ENCODE results near the gene ATP1A1. TPM values are rescaled to one million over a fixed set of nuclear protein-coding genes. Genes with fewer than 3 reads are reported as not detected.

Gene ATP1A1
- total RNA-seq, 1 experiment from 2014 or later = 378 TPM

- no peaks in the 10 kb centered on the region for H3K9me3 Mint-ChIP-seq (ENCODE audit: unreplicated experiment)
- H3K4me3 Mint-ChIP-seq (ENCODE audit: unreplicated experiment) = no peak overlapping the region
- no peak for DNase-seq (ENCODE audit: unreplicated experiment)
- intact Hi-C loops (cut with micrococcal nuclease) = no loop called here
- ChIA-PET POLR2A (interaction anchor here (0.6 to 3.1 kb wide), 8 partner anchors 9 to 1203 kb away, joined by 3 to 13 read pairs (median 4); no protein-coding TSS in a partner anchor), CTCF (interaction anchor here (0.6 to 3.4 kb wide), 9 partner anchors 11 to 268 kb away, joined by 3 to 18 read pairs (median 3); no protein-coding TSS in a partner anchor)
- H3K36me3 Mint-ChIP-seq (ENCODE audit: insufficient read depth, unreplicated experiment) = peaks cover 83% of the 10 kb centered on the region
- H3K4me1 Mint-ChIP-seq (ENCODE audit: insufficient read depth, unreplicated experiment) = peaks cover 24% of the 10 kb centered on the region
- BruUV-seq (replicated peaks) = no TSS peak
- peak overlapping the region; percentile 1 for H3K27ac Mint-ChIP-seq (ENCODE audit: low read depth, unreplicated experiment)
- TF ChIP-seq CTCF (IDR thresholded peaks at IDR 0.05; ENCODE audit: unreplicated experiment) = no peak
- no peaks in the 10 kb centered on the region for H3K27me3 Mint-ChIP-seq (ENCODE audit: insufficient read depth, unreplicated experiment)
Measured at GRCh38 chr1:116407033-116407432, 34.0 kb downstream of the ATP1A1 start.

- Mint-ChIP-seq H3K9me3 (ENCODE audit: unreplicated experiment) (no peaks in the 10 kb centered on the region), H3K4me3 (ENCODE audit: unreplicated experiment) (no peak overlapping the region), H3K27me3 (ENCODE audit: insufficient read depth, unreplicated experiment) (no peaks in the 10 kb centered on the region), H3K27ac (ENCODE audit: low read depth, unreplicated experiment) (no peak overlapping the region), H3K4me1 (ENCODE audit: insufficient read depth, unreplicated experiment) (peaks cover 22% of the 10 kb centered on the region), H3K36me3 (ENCODE audit: insufficient read depth, unreplicated experiment) (peaks cover 72% of the 10 kb centered on the region)
- ChIA-PET CTCF (interaction anchor here (1.1 kb wide), 1 partner anchor 92 kb away, joined by 3 read pairs; no protein-coding TSS in a partner anchor), POLR2A (interaction anchor here (0.6 to 3.1 kb wide), 3 partner anchors 10 to 233 kb away, joined by 3 to 13 read pairs (median 4); no protein-coding TSS in a partner anchor)
- intact Hi-C loops (cut with micrococcal nuclease) = no loop called here
- BruUV-seq (replicated peaks) = no TSS peak
- TF ChIP-seq CTCF (IDR thresholded peaks at IDR 0.05; ENCODE audit: unreplicated experiment) = no peak
- DNase-seq (ENCODE audit: unreplicated experiment) = peak; percentile 18
Measured at GRCh38 chr1:116408193-116408592, 35.1 kb downstream of the ATP1A1 start.

GRCh38 chr1:116408803-116409720 is 36.0 kb downstream of the ATP1A1 start:
- H3K27me3 Mint-ChIP-seq (ENCODE audit: insufficient read depth, unreplicated experiment) = no peaks in the 10 kb centered on the region
- no peak overlapping the region for H3K4me3 Mint-ChIP-seq (ENCODE audit: unreplicated experiment)
- ChIA-PET POLR2A (interaction anchor here (0.6 to 1.5 kb wide), 3 partner anchors 45 to 234 kb away, joined by 3 read pairs; no protein-coding TSS in a partner anchor), CTCF (interaction anchor here (1.1 to 1.9 kb wide), 4 partner anchors 10 to 270 kb away, joined by 3 to 8 read pairs (median 3); no protein-coding TSS in a partner anchor)
- no peak overlapping the region for H3K27ac Mint-ChIP-seq (ENCODE audit: low read depth, unreplicated experiment)
- BruUV-seq (replicated peaks) = no TSS peak
- intact Hi-C loops (cut with micrococcal nuclease) = no loop called here
- no peak for TF ChIP-seq CTCF (IDR thresholded peaks at IDR 0.05; ENCODE audit: unreplicated experiment)
- H3K9me3 Mint-ChIP-seq (ENCODE audit: unreplicated experiment) = no peaks in the 10 kb centered on the region
- DNase-seq (ENCODE audit: unreplicated experiment) = no peak
- peaks cover 72% of the 10 kb centered on the region for H3K36me3 Mint-ChIP-seq (ENCODE audit: insufficient read depth, unreplicated experiment)
- peaks cover 28% of the 10 kb centered on the region for H3K4me1 Mint-ChIP-seq (ENCODE audit: insufficient read depth, unreplicated experiment)

- H3K36me3 Mint-ChIP-seq (ENCODE audit: insufficient read depth, unreplicated experiment) = peaks cover 65% of the 10 kb centered on the region
- CTCF ChIA-PET = interaction anchor here (0.7 to 2.1 kb wide), 6 partner anchors 9 to 270 kb away, joined by 3 to 9 read pairs (median 6); no protein-coding TSS in a partner anchor
- H3K4me3 Mint-ChIP-seq (ENCODE audit: unreplicated experiment) = no peak overlapping the region
- TF ChIP-seq CTCF (IDR thresholded peaks at IDR 0.05; ENCODE audit: unreplicated experiment) = no peak
- H3K27ac Mint-ChIP-seq (ENCODE audit: low read depth, unreplicated experiment) = no peak overlapping the region
- no TSS peak for BruUV-seq (replicated peaks)
- POLR2A ChIA-PET = interaction anchor here (0.8 to 1.5 kb wide), 2 partner anchors 27 to 121 kb away, joined by 3 read pairs; no protein-coding TSS in a partner anchor
- no peaks in the 10 kb centered on the region for H3K9me3 Mint-ChIP-seq (ENCODE audit: unreplicated experiment)
- peaks cover 22% of the 10 kb centered on the region for H3K4me1 Mint-ChIP-seq (ENCODE audit: insufficient read depth, unreplicated experiment)
- H3K27me3 Mint-ChIP-seq (ENCODE audit: insufficient read depth, unreplicated experiment) = no peaks in the 10 kb centered on the region
- intact Hi-C loops (cut with micrococcal nuclease) = no loop called here
- DNase-seq (ENCODE audit: unreplicated experiment) = peak; percentile 32
Measured at GRCh38 chr1:116409751-116410191, 36.7 kb downstream of the ATP1A1 start.
